ENCODE data around the gene PPP2R5C.

The PPP2R5C gene

GRCh38 chr14:101814934-101815333 lies 53.4 kb downstream of the PPP2R5C start:
- DNase-seq (ENCODE audit: low read depth), result no peak

- no peak for DNase-seq (ENCODE audit: low read depth)
Measured at GRCh38 chr14:101815994-101816393, 54.5 kb downstream of the PPP2R5C start.

GRCh38 chr14:101817501-101818001 lies 56.0 kb downstream of the PPP2R5C start:
- no peak for DNase-seq (ENCODE audit: low read depth)

GRCh38 chr14:101819251-101819990 lies 57.9 kb downstream of the PPP2R5C start:
- DNase-seq (ENCODE audit: low read depth), result peak; percentile 55

- no peak for DNase-seq (ENCODE audit: low read depth)
Measured at GRCh38 chr14:101820283-101820798, 58.8 kb downstream of the PPP2R5C start.

- no peak for DNase-seq (ENCODE audit: low read depth)
Measured at GRCh38 chr14:101821528-101821927, 60.0 kb downstream of the PPP2R5C start.

GRCh38 chr14:101823066-101823465 lies 61.6 kb downstream of the PPP2R5C start:
- no peak for DNase-seq (ENCODE audit: low read depth)

GRCh38 chr14:101823511-101824120 lies 62.1 kb downstream of the PPP2R5C start:
- DNase-seq (ENCODE audit: low read depth), result peak; percentile 66

GRCh38 chr14:101824339-101824727 lies 62.8 kb downstream of the PPP2R5C start:
- no peak for DNase-seq (ENCODE audit: low read depth)

GRCh38 chr14:101825797-101826196 lies 64.3 kb downstream of the PPP2R5C start:
- no peak for DNase-seq (ENCODE audit: low read depth)

GRCh38 chr14:101826351-101826750 lies 64.8 kb downstream of the PPP2R5C start:
- no peak for DNase-seq (ENCODE audit: low read depth)

GRCh38 chr14:101827286-101827685 lies 65.8 kb downstream of the PPP2R5C start:
- no peak for DNase-seq (ENCODE audit: low read depth)

- DNase-seq (ENCODE audit: low read depth), result no peak
Measured at GRCh38 chr14:101828046-101828445, 66.5 kb downstream of the PPP2R5C start.

- DNase-seq (ENCODE audit: low read depth), result no peak
Measured at GRCh38 chr14:101830271-101830670, 68.8 kb downstream of the PPP2R5C start.

- no peak for DNase-seq (ENCODE audit: low read depth)
Measured at GRCh38 chr14:101833045-101833444, 71.5 kb downstream of the PPP2R5C start.

GRCh38 chr14:101834397-101834796 lies 72.9 kb downstream of the PPP2R5C start:
- DNase-seq (ENCODE audit: low read depth), result no peak

- DNase-seq (ENCODE audit: low read depth), result no peak
Measured at GRCh38 chr14:101834800-101835547, 73.5 kb downstream of the PPP2R5C start.

GRCh38 chr14:101835566-101835965 lies 74.1 kb downstream of the PPP2R5C start:
- DNase-seq (ENCODE audit: low read depth), result no peak

GRCh38 chr14:101836135-101836534 lies 74.6 kb downstream of the PPP2R5C start:
- DNase-seq (ENCODE audit: low read depth), result no peak

GRCh38 chr14:101838476-101838875 lies 77.0 kb downstream of the PPP2R5C start:
- DNase-seq (ENCODE audit: low read depth), result no peak

GRCh38 chr14:101839236-101839635 lies 77.7 kb downstream of the PPP2R5C start:
- DNase-seq (ENCODE audit: low read depth), result no peak

GRCh38 chr14:101839661-101840060 lies 78.2 kb downstream of the PPP2R5C start:
- DNase-seq (ENCODE audit: low read depth), result no peak
